Measurements from ENCODE around the gene DYNC2H1.

DNA sequence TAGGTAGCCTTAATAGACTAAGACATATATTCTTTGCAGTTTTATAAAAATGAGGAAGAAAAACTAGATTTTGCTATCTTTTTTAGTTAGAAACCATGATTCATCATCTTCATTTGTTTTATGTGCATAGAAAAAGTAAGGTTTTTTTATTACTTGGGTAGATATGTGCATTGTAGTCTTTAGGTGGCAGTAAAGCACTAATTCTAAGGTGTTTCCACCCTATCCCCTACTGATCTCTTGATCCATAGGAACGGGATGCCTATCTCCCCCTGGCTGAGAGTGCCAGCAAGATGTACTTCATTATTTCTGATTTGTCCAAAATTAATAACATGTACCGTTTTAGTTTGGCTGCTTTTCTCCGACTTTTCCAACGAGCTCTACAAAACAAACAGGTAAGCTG lies 148.1 kb downstream of the DYNC2H1 start:
- TF ChIP-seq, protein P1, sequence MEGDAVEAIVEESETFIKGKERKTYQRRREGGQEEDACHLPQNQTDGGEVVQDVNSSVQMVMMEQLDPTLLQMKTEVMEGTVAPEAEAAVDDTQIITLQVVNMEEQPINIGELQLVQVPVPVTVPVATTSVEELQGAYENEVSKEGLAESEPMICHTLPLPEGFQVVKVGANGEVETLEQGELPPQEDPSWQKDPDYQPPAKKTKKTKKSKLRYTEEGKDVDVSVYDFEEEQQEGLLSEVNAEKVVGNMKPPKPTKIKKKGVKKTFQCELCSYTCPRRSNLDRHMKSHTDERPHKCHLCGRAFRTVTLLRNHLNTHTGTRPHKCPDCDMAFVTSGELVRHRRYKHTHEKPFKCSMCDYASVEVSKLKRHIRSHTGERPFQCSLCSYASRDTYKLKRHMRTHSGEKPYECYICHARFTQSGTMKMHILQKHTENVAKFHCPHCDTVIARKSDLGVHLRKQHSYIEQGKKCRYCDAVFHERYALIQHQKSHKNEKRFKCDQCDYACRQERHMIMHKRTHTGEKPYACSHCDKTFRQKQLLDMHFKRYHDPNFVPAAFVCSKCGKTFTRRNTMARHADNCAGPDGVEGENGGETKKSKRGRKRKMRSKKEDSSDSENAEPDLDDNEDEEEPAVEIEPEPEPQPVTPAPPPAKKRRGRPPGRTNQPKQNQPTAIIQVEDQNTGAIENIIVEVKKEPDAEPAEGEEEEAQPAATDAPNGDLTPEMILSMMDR (IDR thresholded peaks at IDR 0.05) = no peak
- no peak for TF ChIP-seq POLR2A (IDR thresholded peaks at IDR 0.05)
